MM.1S (cell line): ENCODE results near the gene GALNT9.

Experiments used
- DNase-seq: peaks from one replicate; pipeline ENCODE4 v3.0.0-alpha.2; 2015
- H2AFZ ChIP-seq: fragments of 300-600 bp; sonication (generic); 2 replicates; pipeline ENCODE4 v1.6.0; 2016; ENCODE audit warnings: antibody characterized with exemption, low read length
- H3F3A ChIP-seq: fragments of 300-600 bp; sonication (generic); 2 replicates; pipeline ENCODE4 v1.6.1; 2016; ENCODE audit warnings: mild to moderate bottlenecking, antibody characterized with exemption, low read length, moderate library complexity, mixed read lengths; ENCODE audit not compliant: insufficient read depth
- H3K27ac ChIP-seq: fragments of 300-600 bp; sonication (generic); 2 replicates; pipeline ENCODE4 v1.5.1; 2016; ENCODE audit warnings: mild to moderate bottlenecking, low read length
- H3K27me3 ChIP-seq: fragments of 300-600 bp; sonication (generic); replicated peaks from 2 replicates; pipeline ENCODE4 v1.6.0; 2016; ENCODE audit warnings: low read length; ENCODE audit not compliant: insufficient read depth
- H3K36me3 ChIP-seq: fragments of 300-600 bp; sonication (generic); replicated peaks from 2 replicates; pipeline ENCODE4 v1.6.1; 2016; ENCODE audit warnings: mild to moderate bottlenecking, low read length, mixed read lengths; ENCODE audit not compliant: insufficient read depth
- H3K4me1 ChIP-seq: fragments of 300-600 bp; sonication (generic); 2 replicates; pipeline ENCODE4 v1.6.1; 2016; ENCODE audit warnings: low read length, mixed read lengths
- H3K4me2 ChIP-seq: fragments of 300-600 bp; sonication (generic); 2 replicates; pipeline ENCODE4 v1.6.0; 2016; ENCODE audit warnings: low read depth, low read length
- H3K4me3 ChIP-seq: fragments of 300-600 bp; sonication (generic); 2 replicates; pipeline ENCODE4 v1.5.1; 2016; ENCODE audit warnings: low read length, mixed read lengths
- H3K79me2 ChIP-seq: fragments of 300-600 bp; sonication (generic); 2 replicates; pipeline ENCODE4 v1.6.1; 2016; ENCODE audit warnings: mixed run types, low read length, mixed read lengths
- H3K9ac ChIP-seq: fragments of 300-600 bp; sonication (generic); 2 replicates; pipeline ENCODE4 v1.6.1; 2016; ENCODE audit warnings: low read length, mixed read lengths
- H3K9me2 ChIP-seq: fragments of 300-600 bp; sonication (generic); replicated peaks from 2 replicates; pipeline ENCODE4 v1.6.1; 2016; ENCODE audit warnings: mild to moderate bottlenecking, low read length, mixed read lengths; ENCODE audit not compliant: insufficient read depth
- H3K9me3 ChIP-seq: fragments of 300-600 bp; sonication (generic); replicated peaks from 2 replicates; pipeline ENCODE4 v1.6.1; 2016; ENCODE audit warnings: mild to moderate bottlenecking, low read length, mixed read lengths; ENCODE audit not compliant: insufficient read depth
- H4K20me1 ChIP-seq: fragments of 300-600 bp; sonication (generic); 2 replicates; pipeline ENCODE4 v1.6.1; 2016; ENCODE audit warnings: mild to moderate bottlenecking, low read length, moderate library complexity, mixed read lengths; ENCODE audit not compliant: insufficient read depth
- CTCF ChIP-seq: fragments of 300-600 bp; sonication (generic); IDR thresholded peaks from 2 replicates; pipeline ENCODE4 v1.5.1; 2016; ENCODE audit warnings: antibody characterized with exemption, low read length, mixed read lengths
- EZH2 ChIP-seq: fragments of 300-600 bp; sonication (generic); optimal IDR thresholded peaks from 2 replicates; pipeline ENCODE3; 2017; ENCODE audit warnings: low read depth, mild to moderate bottlenecking, antibody characterized with exemption, low read length, mixed read lengths
- EZH2phosphoT487 ChIP-seq: fragments of 300-600 bp; sonication (generic); IDR thresholded peaks from 2 replicates; pipeline ENCODE4 v1.6.1; 2018; ENCODE audit warnings: antibody characterized with exemption, low read length

GALNT9 gene

GRCh38 chr12:132264086-132265010, 65.0 kb downstream of the GALNT9 start:
- H3K4me3 ChIP-seq, result no peak overlapping the region
- no peaks in the 10 kb centered on the region for H3K36me3 ChIP-seq
- no peaks in the 10 kb centered on the region for H3K9me3 ChIP-seq
- H3K27ac ChIP-seq, result no peak overlapping the region
- no peak overlapping the region for H3K9ac ChIP-seq
- no peaks in the 10 kb centered on the region for H4K20me1 ChIP-seq
- H3F3A ChIP-seq, result no peaks in the 10 kb centered on the region
- DNase-seq, result no peak
- no peaks in the 10 kb centered on the region for H3K4me1 ChIP-seq
- H3K79me2 ChIP-seq, result no peaks in the 10 kb centered on the region
- H3K4me2 ChIP-seq, result no peak overlapping the region
- H2AFZ ChIP-seq, result no peak overlapping the region
- no peaks in the 10 kb centered on the region for H3K9me2 ChIP-seq
- TF ChIP-seq EZH2, result no peak
- no peak for TF ChIP-seq CTCF
- no peak for TF ChIP-seq EZH2phosphoT487
- no peaks in the 10 kb centered on the region for H3K27me3 ChIP-seq

GRCh38 chr12:132263451-132264049, 65.8 kb downstream of the GALNT9 start:
- Histone ChIP-seq H4K20me1 (no peaks in the 10 kb centered on the region), H2AFZ (no peak overlapping the region), H3K79me2 (no peaks in the 10 kb centered on the region), H3K27me3 (no peaks in the 10 kb centered on the region), H3K4me3 (no peak overlapping the region), H3K9me2 (no peaks in the 10 kb centered on the region), H3K27ac (no peak overlapping the region), H3K36me3 (no peaks in the 10 kb centered on the region), H3F3A (no peaks in the 10 kb centered on the region), H3K9me3 (no peaks in the 10 kb centered on the region), H3K9ac (no peak overlapping the region), H3K4me1 (no peaks in the 10 kb centered on the region), H3K4me2 (no peak overlapping the region)
- DNase-seq, result no peak
- no peak for TF ChIP-seq EZH2phosphoT487
- TF ChIP-seq CTCF, result no peak

GRCh38 chr12:132263061-132263360, 66.4 kb downstream of the GALNT9 start:
- Histone ChIP-seq H3K4me1 (no peaks in the 10 kb centered on the region), H3K79me2 (no peaks in the 10 kb centered on the region), H3K9me3 (no peaks in the 10 kb centered on the region), H4K20me1 (no peaks in the 10 kb centered on the region), H2AFZ (no peak overlapping the region), H3K9ac (no peak overlapping the region), H3K36me3 (no peaks in the 10 kb centered on the region), H3K4me3 (no peak overlapping the region), H3K27ac (no peak overlapping the region), H3F3A (no peaks in the 10 kb centered on the region), H3K9me2 (no peaks in the 10 kb centered on the region), H3K4me2 (no peak overlapping the region), H3K27me3 (no peaks in the 10 kb centered on the region)
- DNase-seq, result no peak
- TF ChIP-seq EZH2phosphoT487, result no peak
- no peak for TF ChIP-seq EZH2
- TF ChIP-seq CTCF, result no peak
